ENCODE data around the gene SUPT3H. TPM values are rescaled to one million over a fixed set of nuclear protein-coding genes. Genes with fewer than 3 reads are reported as not detected.
"Not testable (repeated sequence)": the region's sequence is repeated elsewhere in the genome, so short reads cannot be mapped to it uniquely, and the experiment has no call there.

Gene SUPT3H
- total RNA-seq, 1 donor from 2014 or later: 23.2 TPM

- peaks cover 14% of the 10 kb centered on the region for H3K36me3 Mint-ChIP-seq
- no peaks in the 10 kb centered on the region for H3K27me3 Mint-ChIP-seq (ENCODE audit: low read depth)
- no peak overlapping the region for H3K4me3 Mint-ChIP-seq
- peaks cover 20% of the 10 kb centered on the region for H3K4me1 Mint-ChIP-seq
- no peak overlapping the region for H3K27ac Mint-ChIP-seq
- no peak for DNase-seq (ENCODE audit: low spot score in 2 of 2, unreplicated experiment in 2 of 2)
- peaks cover 13% of the 10 kb centered on the region for H3K9me3 Mint-ChIP-seq
- TF ChIP-seq, protein P1, sequence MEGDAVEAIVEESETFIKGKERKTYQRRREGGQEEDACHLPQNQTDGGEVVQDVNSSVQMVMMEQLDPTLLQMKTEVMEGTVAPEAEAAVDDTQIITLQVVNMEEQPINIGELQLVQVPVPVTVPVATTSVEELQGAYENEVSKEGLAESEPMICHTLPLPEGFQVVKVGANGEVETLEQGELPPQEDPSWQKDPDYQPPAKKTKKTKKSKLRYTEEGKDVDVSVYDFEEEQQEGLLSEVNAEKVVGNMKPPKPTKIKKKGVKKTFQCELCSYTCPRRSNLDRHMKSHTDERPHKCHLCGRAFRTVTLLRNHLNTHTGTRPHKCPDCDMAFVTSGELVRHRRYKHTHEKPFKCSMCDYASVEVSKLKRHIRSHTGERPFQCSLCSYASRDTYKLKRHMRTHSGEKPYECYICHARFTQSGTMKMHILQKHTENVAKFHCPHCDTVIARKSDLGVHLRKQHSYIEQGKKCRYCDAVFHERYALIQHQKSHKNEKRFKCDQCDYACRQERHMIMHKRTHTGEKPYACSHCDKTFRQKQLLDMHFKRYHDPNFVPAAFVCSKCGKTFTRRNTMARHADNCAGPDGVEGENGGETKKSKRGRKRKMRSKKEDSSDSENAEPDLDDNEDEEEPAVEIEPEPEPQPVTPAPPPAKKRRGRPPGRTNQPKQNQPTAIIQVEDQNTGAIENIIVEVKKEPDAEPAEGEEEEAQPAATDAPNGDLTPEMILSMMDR (IDR thresholded peaks at IDR 0.05; ENCODE audit: unreplicated experiment): no peak
Measured at GRCh38 chr6:45073771-45074170, 304.0 kb downstream of the SUPT3H start.

GRCh38 chr6:45072673-45073072, 305.1 kb downstream of the SUPT3H start:
- H3K27ac Mint-ChIP-seq: no peak overlapping the region
- no peak overlapping the region for H3K4me3 Mint-ChIP-seq
- TF ChIP-seq, protein P1 (IDR thresholded peaks at IDR 0.05; ENCODE audit: unreplicated experiment): no peak
- peaks cover 20% of the 10 kb centered on the region for H3K4me1 Mint-ChIP-seq
- no peak for DNase-seq (ENCODE audit: low spot score in 2 of 2, unreplicated experiment in 2 of 2)
- peaks cover 2% of the 10 kb centered on the region for H3K9me3 Mint-ChIP-seq
- no peaks in the 10 kb centered on the region for H3K27me3 Mint-ChIP-seq (ENCODE audit: low read depth)
- peaks cover 5% of the 10 kb centered on the region for H3K36me3 Mint-ChIP-seq

DNA sequence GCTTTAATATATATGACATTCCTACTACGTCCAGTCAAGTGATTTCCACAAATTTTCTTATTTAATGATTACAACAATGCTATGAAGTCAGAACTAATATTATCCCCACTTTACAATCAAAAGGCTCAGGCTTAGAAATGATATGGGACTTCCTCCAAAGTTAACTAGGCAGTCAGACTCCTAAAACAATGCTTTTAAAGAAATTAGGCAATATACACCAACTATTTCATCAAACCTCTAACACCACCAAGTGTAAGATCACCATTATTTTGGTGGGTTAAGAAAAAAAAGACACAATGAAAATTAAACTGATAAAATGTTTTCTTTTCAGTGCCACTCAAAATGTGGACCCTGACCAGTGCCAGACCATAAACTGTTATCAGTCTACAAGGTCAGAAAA, 305.7 kb downstream of the SUPT3H start:
- Mint-ChIP-seq H3K36me3 (peaks cover 2% of the 10 kb centered on the region), H3K9me3 (no peaks in the 10 kb centered on the region), H3K27me3 (ENCODE audit: low read depth) (no peaks in the 10 kb centered on the region), H3K27ac (no peak overlapping the region), H3K4me1 (peaks cover 19% of the 10 kb centered on the region), H3K4me3 (no peak overlapping the region)
- no peak for DNase-seq (ENCODE audit: low spot score in 2 of 2, unreplicated experiment in 2 of 2)
- TF ChIP-seq, protein P1 (IDR thresholded peaks at IDR 0.05; ENCODE audit: unreplicated experiment): no peak

GRCh38 chr6:45069091-45069490, 308.6 kb downstream of the SUPT3H start:
- DNase-seq (ENCODE audit: low spot score in 2 of 2, unreplicated experiment in 2 of 2): no peak
- Mint-ChIP-seq H3K4me3 (no peak overlapping the region), H3K27me3 (ENCODE audit: low read depth) (no peaks in the 10 kb centered on the region), H3K27ac (no peak overlapping the region), H3K4me1 (peaks cover 3% of the 10 kb centered on the region), H3K9me3 (no peaks in the 10 kb centered on the region), H3K36me3 (no peaks in the 10 kb centered on the region)
- TF ChIP-seq, protein P1 (IDR thresholded peaks at IDR 0.05; ENCODE audit: unreplicated experiment): no peak

DNA sequence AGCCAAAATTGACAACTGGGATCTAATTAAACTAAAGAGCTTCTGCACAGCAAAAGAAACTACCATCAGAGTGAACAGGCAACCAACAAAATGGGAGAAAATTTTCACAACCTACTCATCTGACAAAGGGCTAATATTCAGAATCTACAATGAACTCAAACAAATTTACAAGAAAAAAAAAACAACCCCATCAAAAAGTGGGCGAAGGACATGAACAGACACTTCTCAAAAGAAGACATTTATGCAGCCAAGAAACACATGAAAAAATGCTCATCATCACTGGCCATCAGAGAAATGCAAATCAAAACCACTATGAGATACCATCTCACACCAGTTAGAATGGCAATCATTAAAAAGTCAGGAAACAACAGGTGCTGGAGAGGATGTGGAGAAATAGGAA, 310.3 kb downstream of the SUPT3H start:
- not testable (repeated sequence) for H3K4me1 Mint-ChIP-seq; H3K9me3 Mint-ChIP-seq; H3K4me3 Mint-ChIP-seq; H3K27me3 Mint-ChIP-seq (ENCODE audit: low read depth); H3K36me3 Mint-ChIP-seq; H3K27ac Mint-ChIP-seq; DNase-seq (ENCODE audit: low spot score in 2 of 2, unreplicated experiment in 2 of 2)

DNA sequence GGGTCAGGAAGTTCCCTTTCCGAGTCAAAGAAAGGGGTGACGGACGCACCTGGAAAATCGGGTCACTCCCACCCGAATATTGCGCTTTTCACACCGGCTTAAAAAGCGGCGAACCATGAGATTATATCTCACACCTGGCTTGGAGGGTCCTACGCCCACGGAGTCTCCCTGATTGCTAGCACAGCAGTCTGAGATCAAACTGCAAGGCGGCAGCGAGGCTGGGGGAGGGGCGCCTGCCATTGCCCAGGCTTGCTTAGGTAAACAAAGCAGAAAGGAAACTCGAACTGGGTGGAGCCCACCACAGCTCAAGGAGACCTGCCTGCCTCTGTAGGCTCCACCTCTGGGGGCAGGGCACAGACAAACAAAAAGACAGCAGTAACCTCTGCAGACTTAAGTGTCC, 315.1 kb downstream of the SUPT3H start:
- not testable (repeated sequence) for H3K4me1 Mint-ChIP-seq; H3K27ac Mint-ChIP-seq; H3K27me3 Mint-ChIP-seq (ENCODE audit: low read depth); DNase-seq (ENCODE audit: low spot score in 2 of 2, unreplicated experiment in 2 of 2); H3K36me3 Mint-ChIP-seq
- Mint-ChIP-seq H3K4me3 (peak overlapping the region; percentile 28), H3K9me3 (peaks cover 23% of the 10 kb centered on the region)

DNA sequence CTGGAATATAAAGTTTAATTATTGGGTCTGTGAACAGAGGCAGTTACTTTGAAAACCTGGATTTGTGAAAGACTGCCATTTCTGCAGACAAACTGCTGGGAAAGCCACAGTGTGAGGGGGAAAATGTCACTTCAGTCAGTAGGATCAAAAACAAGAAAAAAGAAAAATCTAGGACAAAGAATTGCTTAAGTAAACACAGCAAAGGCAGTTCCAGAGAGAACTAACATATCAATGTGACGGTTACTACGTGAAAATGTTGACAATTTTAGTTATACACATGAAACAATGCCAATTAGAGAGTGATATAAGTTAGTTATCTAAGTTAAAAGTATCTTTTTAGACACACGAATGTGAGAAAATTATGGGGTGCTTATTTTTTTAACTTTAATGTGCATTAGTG, 320.0 kb downstream of the SUPT3H start:
- H3K9me3 Mint-ChIP-seq: peaks cover 29% of the 10 kb centered on the region
- no peak for DNase-seq (ENCODE audit: low spot score in 2 of 2, unreplicated experiment in 2 of 2)
- H3K36me3 Mint-ChIP-seq: peaks cover 6% of the 10 kb centered on the region
- H3K27me3 Mint-ChIP-seq (ENCODE audit: low read depth): no peaks in the 10 kb centered on the region
- peaks cover 14% of the 10 kb centered on the region for H3K4me1 Mint-ChIP-seq
- TF ChIP-seq, protein P1 (IDR thresholded peaks at IDR 0.05; ENCODE audit: unreplicated experiment): no peak
- no peak overlapping the region for H3K4me3 Mint-ChIP-seq
- no peak overlapping the region for H3K27ac Mint-ChIP-seq
